Measurements from ENCODE around the gene ZSWIM4. TPM values are rescaled to one million over a fixed set of nuclear protein-coding genes. Genes with fewer than 3 reads are reported as not detected.

ZSWIM4 gene
- total and polyA plus RNA-seq, 7 experiments from 2014 or later, result 0.73 to 7.8 (median 5.5) TPM

GRCh38 chr19:13880059-13881043, 85.1 kb downstream of the ZSWIM4 start:
- Mint-ChIP-seq H3K4me1 (peaks cover 6 to 43% (median 34%) of the 10 kb centered on the region in 7 donors), H3K36me3 (no peaks in the 10 kb centered on the region), H3K27ac (peak overlapping the region in 8 of 9 donors; percentile 12 to 86 (median 70)), H3K27me3 (no peaks in the 10 kb centered on the region), H3K4me3 (peak overlapping the region; percentile 49 to 89 (median 66)), H3K9me3 (peaks cover 0 to 2% (median 0%) of the 10 kb centered on the region in 11 donors)
- ChIA-PET CTCF (interaction anchor here (0.5 to 3.1 kb wide), 21 partner anchors 17 to 972 kb away, joined by 3 to 18 read pairs (median 4); partner anchors contain the start of genes ASF1B and MISP3), POLR2A (interaction anchor here (0.5 to 2.6 kb wide), 12 partner anchors 71 to 475 kb away, joined by 3 to 13 read pairs (median 4); partner anchors contain the start of genes DCAF15, IL27RA and RFX1)
- Histone ChIP-seq H3K4me1 (ENCODE audit: control insufficient read depth in 2 of 2, insufficient read depth in 2 of 2, low read length in 2 of 2) (peaks cover 36 to 38% of the 10 kb centered on the region in 2 donors), H3K9me3 (ENCODE audit: control insufficient read depth in 2 of 3, low read length in 3 of 3) (no peaks in the 10 kb centered on the region), H3K4me3 (ENCODE audit: low read length) (peak overlapping the region; percentile 49), H3K27ac (ENCODE audit: low read depth, low read length) (peak overlapping the region; percentile 48), H3K36me3 (ENCODE audit: control insufficient read depth in 2 of 3, insufficient read depth in 3 of 3, low read length in 3 of 3) (no peaks in the 10 kb centered on the region), H3K27me3 (ENCODE audit: control insufficient read depth in 2 of 2, insufficient read depth in 2 of 2, low read length in 2 of 2) (no peaks in the 10 kb centered on the region)
- DNase-seq, result peak; percentile 89 to 99 (median 93)
- intact Hi-C loops (cut with micrococcal nuclease), result loop anchor here (1.0 to 10.0 kb wide), 19 partner anchors 26 to 607 kb away; partner anchors contain the start of genes BRME1 (in 2 of the 2), CC2D1A (in 2 of the 2), DCAF15 (in 2 of the 2) and PRKACA (in 2 of the 2)
- ATAC-seq, result peak; percentile 99

GRCh38 chr19:13881251-13881691, 86.0 kb downstream of the ZSWIM4 start:
- no peak for ATAC-seq
- intact Hi-C loops (cut with micrococcal nuclease), result loop anchor here (2.0 to 10.0 kb wide), 5 partner anchors 26 to 606 kb away; partner anchors contain the start of genes BRME1 (in 1 of the 2) and CC2D1A (in 1 of the 2)
- Mint-ChIP-seq H3K4me3 (peak overlapping the region in 9 of 10 donors; percentile 9 to 89 (median 75)), H3K36me3 (no peaks in the 10 kb centered on the region), H3K27me3 (no peaks in the 10 kb centered on the region), H3K4me1 (peaks cover 6 to 43% (median 34%) of the 10 kb centered on the region in 7 donors), H3K27ac (peak overlapping the region in 6 of 9 donors; percentile 12 to 86 (median 76)), H3K9me3 (peaks cover 0 to 2% (median 0%) of the 10 kb centered on the region in 11 donors)
- Histone ChIP-seq H3K9me3 (ENCODE audit: control insufficient read depth in 2 of 3, low read length in 3 of 3) (no peaks in the 10 kb centered on the region), H3K4me1 (ENCODE audit: control insufficient read depth in 2 of 2, insufficient read depth in 2 of 2, low read length in 2 of 2) (peaks cover 38 to 43% of the 10 kb centered on the region in 2 donors), H3K4me3 (ENCODE audit: low read length) (peak overlapping the region; percentile 49), H3K36me3 (ENCODE audit: control insufficient read depth in 2 of 3, insufficient read depth in 3 of 3, low read length in 3 of 3) (no peaks in the 10 kb centered on the region), H3K27me3 (ENCODE audit: control insufficient read depth in 2 of 2, insufficient read depth in 2 of 2, low read length in 2 of 2) (no peaks in the 10 kb centered on the region), H3K27ac (ENCODE audit: low read depth, low read length) (no peak overlapping the region)
- POLR2A ChIA-PET, result interaction anchor here (0.6 to 2.6 kb wide), 11 partner anchors 16 to 350 kb away, joined by 3 to 13 read pairs (median 4); partner anchors contain the start of genes DCAF15, IL27RA and RFX1
- peak in 1 of 9 donors; percentile 59 for DNase-seq
- CTCF ChIA-PET, result interaction anchor here (0.7 to 3.1 kb wide), 15 partner anchors 17 to 255 kb away, joined by 3 to 18 read pairs (median 6); partner anchors contain the start of gene ASF1B

Small RNA genes within 50 kb of the gene (microRNA-seq; reads per million reads assigned to microRNA genes)
- gene MIR181C (ENCODE audit: borderline microRNAs expressed) (114 reads per million, percentile 56 among the genes with 10 or more reads in this experiment), gene MIR181D (ENCODE audit: borderline microRNAs expressed) (35.8 reads per million, percentile 43 among the genes with 10 or more reads in this experiment)

Other genes with a start within 250 kb of the ZSWIM4 start
- 10 to 100 TPM; 29.1 to 56.2 (median 49.2) TPM for gene MRI1, start 30.9 kb upstream of the ZSWIM4 start, total RNA-seq
- 10 to 100 TPM in 1 of 2 donors, 1 to 10 TPM in 1; 7.1 to 22.4 TPM for gene MRI1, start 30.9 kb upstream of the ZSWIM4 start, polyA plus RNA-seq
- 100 to 1,000 TPM in 1 of 5 experiments, 10 to 100 TPM in 4; 57.2 to 108 (median 86.2) TPM for gene C19orf53, start 21.0 kb upstream of the ZSWIM4 start, total RNA-seq
- gene C19orf53, start 21.0 kb upstream of the ZSWIM4 start, polyA plus RNA-seq, result 100 to 1,000 TPM; 203 to 289 TPM
- 1 to 10 TPM in 2 of 5 experiments, not detected in 3; 1.3 to 3.4 TPM for gene NANOS3, start 81.7 kb downstream of the ZSWIM4 start, total RNA-seq
- not detected for gene NANOS3, start 81.7 kb downstream of the ZSWIM4 start, polyA plus RNA-seq
- 10 to 100 TPM in 1 of 5 experiments, 1 to 10 TPM in 4; 1.8 to 13.7 (median 2.9) TPM for gene BRME1, start 110.7 kb downstream of the ZSWIM4 start, total RNA-seq
- gene BRME1, start 110.7 kb downstream of the ZSWIM4 start, polyA plus RNA-seq, result 1 to 10 TPM in 1 of 2 donors, under 1 TPM in 1; 0.56 to 1.6 TPM
- 10 to 100 TPM; 21.0 to 33.1 (median 29.8) TPM for gene CC2D1A, start 110.8 kb downstream of the ZSWIM4 start, total RNA-seq
- 10 to 100 TPM in 1 of 2 donors, 1 to 10 TPM in 1; 4.1 to 13.3 TPM for gene CC2D1A, start 110.8 kb downstream of the ZSWIM4 start, polyA plus RNA-seq
- gene PODNL1, start 143.0 kb downstream of the ZSWIM4 start, total RNA-seq, result under 1 TPM in 1 of 5 experiments, not detected in 4; 0.59 TPM
- under 1 TPM in 1 of 2 donors, not detected in 1; 0.33 TPM for gene PODNL1, start 143.0 kb downstream of the ZSWIM4 start, polyA plus RNA-seq
- 10 to 100 TPM; 68.5 to 92.0 (median 87.2) TPM for gene DCAF15, start 157.1 kb downstream of the ZSWIM4 start, total RNA-seq
- 1 to 10 TPM; 3.7 to 8.8 TPM for gene DCAF15, start 157.1 kb downstream of the ZSWIM4 start, polyA plus RNA-seq
- 10 to 100 TPM; 15.7 to 23.5 (median 20.5) TPM for gene RFX1, start 210.9 kb downstream of the ZSWIM4 start, total RNA-seq
- 1 to 10 TPM; 1.0 TPM for gene RFX1, start 210.9 kb downstream of the ZSWIM4 start, polyA plus RNA-seq
- not detected for gene RLN3, start 232.7 kb downstream of the ZSWIM4 start, total RNA-seq
- not detected for gene RLN3, start 232.7 kb downstream of the ZSWIM4 start, polyA plus RNA-seq
- gene IL27RA, start 236.3 kb downstream of the ZSWIM4 start, total RNA-seq, result 100 to 1,000 TPM in 1 of 5 experiments, 10 to 100 TPM in 4; 32.1 to 118 (median 83.2) TPM
- 100 to 1,000 TPM in 1 of 2 donors, 10 to 100 TPM in 1; 76.4 to 120 TPM for gene IL27RA, start 236.3 kb downstream of the ZSWIM4 start, polyA plus RNA-seq

All from naive thymus-derived CD4-positive, alpha-beta T cell (primary cell).